Stimulated activated CD8-positive, alpha-beta memory T cell treated with anti-CD3 and anti-CD28 coated beads, Interleukin-4, amount 100 ng/mL, for 4 hours (primary cell): ENCODE measurements around the gene ODAPH.
"Not testable (repeated sequence)": the region's sequence is repeated elsewhere in the genome, so short reads cannot be mapped to it uniquely, and the experiment has no call there.

Experiments
- DNase-seq, 2 donors: peaks; one replicate each; pipeline ENCODE4 v3.0.0-alpha.2; 2020; ENCODE audit warnings: low read depth in 2 of 2, low spot score in 1 of 2

Gene ODAPH

GRCh38 chr4:75544220-75544619 is 11.6 kb upstream of the ODAPH start:
- not testable (repeated sequence) for DNase-seq

DNA sequence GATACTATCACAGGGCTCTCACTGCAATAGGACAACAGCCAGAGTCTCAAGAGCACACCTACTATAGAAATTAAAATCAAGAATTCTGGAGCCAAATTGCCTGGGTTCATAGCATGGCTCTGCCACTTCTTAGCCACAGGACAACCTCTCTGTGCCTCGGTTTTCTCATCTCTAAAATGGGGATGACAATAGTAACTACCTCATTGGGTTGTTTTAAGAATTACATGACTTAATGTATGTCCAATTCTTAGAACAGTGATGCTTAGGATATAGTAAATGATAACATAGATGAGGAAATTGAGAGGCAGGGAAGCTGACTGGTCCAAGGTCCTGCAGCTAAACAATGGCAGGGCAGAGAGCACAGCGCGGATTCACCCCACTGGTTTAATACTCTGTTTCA is 11.0 kb upstream of the ODAPH start:
- DNase-seq = no peak

DNA sequence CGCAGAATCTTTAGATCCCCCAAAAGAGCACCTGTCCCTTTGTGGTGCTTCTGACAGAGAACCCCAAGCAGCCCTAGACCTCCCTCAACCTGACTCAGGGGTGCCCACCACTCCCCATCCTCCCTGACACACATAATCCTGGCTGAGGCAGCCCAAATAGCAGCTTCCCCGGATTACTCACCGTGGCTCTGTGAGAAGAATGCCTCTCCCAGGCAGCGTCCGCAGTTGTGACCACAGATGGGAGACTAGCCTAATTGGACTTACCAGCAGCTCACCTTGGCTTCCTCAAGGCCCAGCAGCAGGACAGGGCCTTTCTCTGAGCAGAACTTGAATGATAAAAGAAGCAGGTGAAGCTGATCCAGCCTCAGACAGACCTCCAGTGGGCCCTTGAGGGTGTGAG is 10.3 kb upstream of the ODAPH start:
- no peak for DNase-seq

DNA sequence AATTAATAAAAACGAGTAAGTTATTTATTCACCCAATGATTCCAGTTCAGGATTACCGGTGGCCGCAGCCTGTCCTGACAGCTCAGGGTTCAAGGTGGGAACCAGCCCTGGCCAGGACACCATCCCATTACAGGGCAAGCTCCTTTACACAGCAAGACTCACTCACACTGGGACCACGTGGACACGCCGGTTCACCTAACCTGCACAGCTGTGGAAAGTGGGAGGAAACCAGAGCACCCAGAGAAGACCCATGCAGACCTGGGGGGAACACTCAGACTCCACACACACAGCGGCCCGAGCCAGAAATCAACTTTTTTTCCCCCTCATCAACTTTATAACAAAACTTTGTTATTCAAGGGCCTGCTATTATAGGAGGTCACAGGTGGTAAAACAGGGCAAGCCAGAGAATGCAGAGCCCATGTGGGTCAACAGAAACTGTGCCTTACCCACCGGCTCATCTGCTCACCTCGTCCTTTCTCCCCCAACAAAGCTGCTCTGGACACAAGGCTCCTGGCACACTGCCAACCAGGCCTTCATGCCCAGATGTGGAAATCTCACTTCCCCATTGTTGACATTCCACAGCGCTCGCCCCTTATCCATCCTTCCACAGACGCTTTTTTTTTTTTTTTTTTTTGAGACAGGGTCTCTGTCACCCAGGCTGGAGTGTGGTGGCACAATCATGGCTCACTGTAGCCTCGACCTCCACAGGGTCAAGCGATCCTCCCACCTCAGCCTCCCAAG is 8.0 kb upstream of the ODAPH start:
- no peak for DNase-seq

DNA sequence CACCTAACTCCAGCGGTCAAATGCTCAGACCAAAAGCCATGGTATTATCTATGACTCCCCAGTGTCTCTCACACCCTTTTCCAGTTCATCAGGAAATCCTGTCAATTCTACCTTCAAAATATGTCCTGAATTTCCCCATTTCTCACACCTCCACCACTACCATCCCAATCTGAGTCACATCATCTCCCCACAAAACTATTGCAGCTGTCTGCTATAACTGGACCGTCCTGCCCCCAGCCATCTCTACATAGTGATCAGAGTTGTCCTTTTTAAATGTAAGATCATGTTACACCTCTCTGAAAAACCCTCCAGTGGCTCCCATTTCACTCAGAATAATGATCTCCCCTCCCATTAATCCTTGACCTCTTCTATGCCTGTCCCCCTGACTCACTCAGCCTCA is 6.8 kb upstream of the ODAPH start:
- DNase-seq = no peak

- DNase-seq = no peak
Measured at GRCh38 chr4:75552452-75552851, 3.4 kb upstream of the ODAPH start.

GRCh38 chr4:75557696-75558095 is 1.8 kb downstream of the ODAPH start:
- no peak for DNase-seq

DNA sequence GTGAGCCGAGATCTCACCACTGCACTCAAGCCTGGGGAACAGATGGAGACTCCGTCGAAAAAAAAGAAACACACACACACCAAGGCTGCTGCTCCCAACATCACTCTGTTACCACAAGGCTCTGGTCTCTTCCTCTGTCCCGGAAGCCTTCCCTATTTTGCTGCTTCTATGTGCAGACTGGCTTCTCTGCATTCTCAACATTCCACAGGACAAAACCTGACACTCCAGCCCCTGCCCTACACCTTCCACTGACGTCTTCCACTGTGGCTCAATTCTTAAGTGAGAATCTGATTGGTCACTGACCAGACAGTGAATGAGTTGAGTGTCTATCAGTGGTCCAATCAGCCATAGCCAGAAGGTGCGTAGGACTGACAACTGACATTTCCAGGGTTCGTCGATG is 5.9 kb downstream of the ODAPH start:
- no peak for DNase-seq

GRCh38 chr4:75564023-75564422 is 8.2 kb downstream of the ODAPH start:
- DNase-seq = no peak

DNA sequence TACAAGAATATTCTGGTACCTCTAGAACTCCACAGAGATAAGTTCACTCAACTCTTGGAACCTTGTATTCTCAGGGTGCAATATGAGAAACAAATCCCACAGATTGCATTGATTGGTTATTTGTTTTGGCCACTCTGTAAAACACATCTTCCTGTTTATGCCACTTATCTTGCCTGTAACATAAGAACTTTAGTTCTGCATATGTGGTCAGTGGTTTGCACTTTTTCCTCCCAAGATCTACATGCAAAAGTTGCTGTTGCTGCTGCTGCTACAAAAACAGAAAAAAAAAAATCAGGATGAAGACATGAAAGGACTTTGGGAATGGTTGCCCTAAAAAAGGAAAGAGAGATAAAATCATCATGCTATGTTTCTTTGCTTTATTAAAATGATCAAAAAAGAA is 9.6 kb downstream of the ODAPH start:
- DNase-seq = no peak

DNA sequence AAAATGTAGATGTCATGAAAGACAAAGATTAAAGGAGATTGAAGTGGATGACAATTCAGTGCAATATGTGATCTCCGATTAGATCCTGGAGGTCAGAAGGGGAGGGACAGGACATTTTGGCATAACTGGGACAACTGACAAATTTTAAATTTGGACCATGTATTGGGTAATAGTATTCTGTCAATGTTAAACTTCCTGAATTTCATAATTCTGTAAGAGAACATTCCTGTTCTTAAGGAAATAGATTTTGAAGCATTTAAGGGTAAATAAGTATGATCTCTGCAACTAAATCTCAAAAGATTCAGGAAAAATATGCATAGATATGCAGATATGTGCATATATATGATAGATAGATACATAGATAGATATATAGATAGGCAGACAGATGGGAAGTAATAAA is 11.0 kb downstream of the ODAPH start:
- DNase-seq = no peak

DNA sequence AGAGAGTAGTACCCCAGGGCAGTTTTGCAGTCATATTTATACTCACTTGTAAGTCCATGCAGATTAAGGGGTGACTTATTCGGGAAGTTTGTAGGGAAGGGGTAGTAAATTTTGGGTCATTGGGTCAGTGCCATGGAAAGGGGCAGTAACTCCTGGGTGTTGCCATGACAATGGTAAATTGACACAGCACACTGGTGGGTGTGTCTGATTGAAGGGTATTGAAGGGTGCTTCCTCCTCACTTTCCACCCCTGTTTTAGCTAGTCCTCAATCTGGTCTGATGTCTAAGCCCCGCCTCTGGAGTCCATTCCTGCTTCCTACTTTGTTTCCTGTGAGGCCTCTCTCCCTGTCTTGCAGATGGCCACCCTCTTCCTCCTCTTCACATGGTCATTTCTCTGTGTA is 11.9 kb downstream of the ODAPH start:
- DNase-seq = no peak

DNA sequence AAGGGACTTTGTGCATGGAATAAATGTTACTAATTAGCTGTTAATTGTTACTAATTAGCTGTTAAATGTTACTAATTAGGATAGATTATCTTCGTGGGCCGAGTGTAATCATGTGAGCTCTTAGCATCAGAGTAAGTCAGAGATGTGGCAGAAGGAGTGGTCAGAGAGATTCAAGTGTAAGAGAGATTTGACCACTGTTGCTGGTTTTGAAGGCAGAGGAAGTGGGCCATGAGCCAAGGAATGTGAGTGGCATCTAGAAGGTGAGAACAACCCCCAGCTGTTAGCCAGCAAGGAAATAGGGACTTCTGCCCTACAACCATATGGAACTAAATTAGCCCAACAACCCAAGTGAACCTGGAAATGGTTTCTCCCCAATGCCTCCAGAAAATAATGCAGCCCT is 28.2 kb downstream of the ODAPH start:
- DNase-seq = no peak

DNA sequence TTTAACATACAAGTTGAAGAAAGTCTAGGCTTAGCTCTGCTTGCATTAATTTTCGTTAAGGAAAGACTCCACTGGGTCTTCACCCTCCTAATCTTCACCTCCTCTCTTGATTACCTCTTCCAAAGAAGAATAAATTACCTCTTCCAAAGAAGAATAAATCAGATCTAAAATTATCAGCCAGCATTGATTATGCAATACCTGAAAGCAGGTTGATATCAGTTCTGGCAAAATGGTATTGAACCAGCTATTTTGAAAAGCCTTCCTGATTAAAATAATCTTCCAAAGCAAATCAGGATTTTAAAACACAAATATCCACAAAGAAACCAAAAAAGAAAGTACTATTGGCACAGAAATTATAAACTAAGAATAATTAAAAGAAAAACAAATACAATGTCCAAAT is 37.5 kb downstream of the ODAPH start:
- DNase-seq = no peak

DNA sequence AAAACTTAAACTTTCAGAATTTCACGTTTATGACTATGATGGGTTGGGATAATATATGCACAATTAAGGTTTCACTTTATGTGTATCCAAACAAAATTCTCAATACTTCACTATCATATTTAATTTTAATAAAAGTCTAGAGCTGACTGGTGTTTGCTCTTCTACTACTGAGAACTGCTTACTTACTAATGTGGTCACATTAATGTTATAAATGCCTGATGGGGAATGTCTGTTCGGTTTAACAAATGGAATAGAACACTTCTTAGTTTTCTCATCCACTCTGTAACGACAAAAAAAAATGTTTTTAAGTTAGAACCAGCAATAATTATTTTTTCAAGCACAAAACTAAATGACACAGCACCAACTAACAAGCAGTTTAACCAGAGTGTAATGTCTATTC is 40.2 kb downstream of the ODAPH start:
- no peak for DNase-seq

DNA sequence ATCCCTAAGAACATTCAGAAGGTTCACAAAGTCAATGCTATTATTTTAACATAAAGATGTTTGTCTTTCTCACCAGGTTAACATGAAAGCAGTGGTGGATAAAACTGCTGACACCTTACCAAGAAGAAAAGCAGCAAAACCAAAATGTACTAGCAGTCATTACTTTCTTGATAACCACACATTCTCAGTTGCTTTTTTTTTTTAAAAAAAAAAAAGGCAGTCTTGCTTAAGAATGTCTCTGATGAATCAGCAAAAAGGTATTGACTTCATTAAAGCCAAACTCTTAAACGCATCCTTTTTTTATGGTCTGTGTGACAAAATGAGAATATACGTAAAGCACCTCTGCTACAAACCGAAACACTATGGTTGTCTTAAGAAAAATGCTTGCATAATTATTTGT is 42.5 kb downstream of the ODAPH start:
- DNase-seq = no peak

GRCh38 chr4:75599647-75600046 is 43.8 kb downstream of the ODAPH start:
- no peak for DNase-seq

DNA sequence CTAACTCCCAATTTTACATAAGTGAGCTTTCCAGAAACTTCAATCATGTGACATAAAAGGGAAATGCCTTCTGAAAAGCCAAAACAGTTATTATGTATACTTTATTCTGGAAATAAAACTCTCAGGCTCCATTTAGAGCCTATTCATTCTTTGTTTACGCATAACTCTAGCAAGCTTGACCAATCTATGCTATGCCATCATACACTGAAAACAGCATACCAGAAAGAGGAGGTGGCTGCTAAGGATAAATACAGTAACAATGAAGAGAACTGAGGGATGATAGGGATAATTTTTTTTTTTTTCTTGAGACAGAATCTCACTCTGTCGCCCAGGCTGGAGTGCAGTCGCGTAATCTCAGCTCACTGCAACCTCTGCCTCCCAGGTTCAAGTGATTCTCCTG is 50.1 kb downstream of the ODAPH start:
- DNase-seq = no peak

GRCh38 chr4:75612306-75612705 is 56.4 kb downstream of the ODAPH start:
- no peak for DNase-seq
